ENCODE measurements around the gene NFYA.

- TF ChIP-seq CTCF (IDR thresholded peaks at IDR 0.05) (no peak), EP300 (IDR thresholded peaks at IDR 0.05) (no peak)
These were observed 64.1 kb downstream of the NFYA start for GRCh38 chr6:41136911-41137310.

Measured in ovary (tissue), 3 donors.